SK-N-SH treated with all-trans-retinoic acid at 6 μM for 48 hours (cell line): ENCODE data around the gene ANKS1A.

Source experiments
- ATAC-seq: fragments of 200-7000 bp; cut with Tn5 transposase; 3 replicates; pipeline ENCODE4 v1.9.1; 2020; ENCODE audit warnings: mild to moderate bottlenecking, moderate library complexity
- ARNTL ChIP-seq: fragments of 450-650 bp; formaldehyde crosslinking; IDR thresholded peaks from 2 replicates; pipeline ENCODE4 v1.5.0; 2020; ENCODE audit warnings: low read depth, mild to moderate bottlenecking, moderate library complexity, borderline replicate concordance
- BACH2 ChIP-seq: fragments of 250-450 bp; sonication (Bioruptor Pico); IDR thresholded peaks from 2 replicates; pipeline ENCODE4 v1.9.0; 2021; ENCODE audit warnings: mild to moderate bottlenecking, borderline replicate concordance
- CSDC2 ChIP-seq: fragments of 250-450 bp; sonication (Bioruptor Pico); IDR thresholded peaks from 2 replicates; pipeline ENCODE4 v1.5.0; 2020; ENCODE audit warnings: mild to moderate bottlenecking, moderate library complexity
- CSRNP3 ChIP-seq: fragments of 250-450 bp; sonication (Bioruptor Pico); IDR thresholded peaks from 2 replicates; pipeline ENCODE4 v1.5.1; 2021; ENCODE audit warnings: mild to moderate bottlenecking, moderate library complexity
- ESRRG ChIP-seq: fragments of 250-450 bp; sonication (Bioruptor Pico); IDR thresholded peaks from 2 replicates; pipeline ENCODE4 v1.6.1; 2021; ENCODE audit warnings: mild to moderate bottlenecking
- ISL1 ChIP-seq: fragments of 250-450 bp; sonication (Bioruptor Pico); IDR thresholded peaks from 2 replicates; pipeline ENCODE4 v2.1.2; 2022; ENCODE audit warnings: mild to moderate bottlenecking, moderate library complexity
- OSR1 ChIP-seq: fragments of 250-450 bp; sonication (Bioruptor Pico); IDR thresholded peaks from 2 replicates; pipeline ENCODE4 v1.8.0; 2022; ENCODE audit warnings: moderate library complexity, mild to moderate bottlenecking, inconsistent platforms
- PATZ1 ChIP-seq: fragments of 250-450 bp; sonication (Bioruptor Pico); IDR thresholded peaks from 2 replicates; pipeline ENCODE4 v1.8.0; 2020; ENCODE audit warnings: mild to moderate bottlenecking, moderate library complexity, borderline replicate concordance
- PPARA ChIP-seq: fragments of 250-450 bp; sonication (Bioruptor Pico); IDR thresholded peaks from 2 replicates; pipeline ENCODE4 v1.5.0; 2020; ENCODE audit warnings: mild to moderate bottlenecking, borderline replicate concordance
- RARB ChIP-seq: fragments of 250-450 bp; sonication (Bioruptor Pico); IDR thresholded peaks from 2 replicates; pipeline ENCODE4 v1.8.0; 2021; ENCODE audit warnings: mild to moderate bottlenecking, moderate library complexity
- SNAI2 ChIP-seq: fragments of 250-450 bp; sonication (Bioruptor Pico); IDR thresholded peaks from 2 replicates; pipeline ENCODE4 v1.5.0; 2020; ENCODE audit warnings: mild to moderate bottlenecking, moderate library complexity
- TCF4 ChIP-seq: fragments of 250-450 bp; sonication (Bioruptor Pico); IDR thresholded peaks from 2 replicates; pipeline ENCODE4 v1.8.0; 2021; ENCODE audit warnings: mild to moderate bottlenecking, moderate library complexity, borderline replicate concordance
- ZC3H10 ChIP-seq: fragments of 250-450 bp; sonication (Bioruptor Pico); IDR thresholded peaks from 2 replicates; pipeline ENCODE4 v1.5.1; 2021; ENCODE audit warnings: mild to moderate bottlenecking, moderate library complexity
- ZFP30 ChIP-seq: fragments of 450-650 bp; formaldehyde crosslinking; IDR thresholded peaks from 2 replicates; pipeline ENCODE4 v1.5.0; 2022; ENCODE audit warnings: mild to moderate bottlenecking, moderate library complexity
- ZNF565 ChIP-seq: fragments of 450-650 bp; formaldehyde crosslinking; conservative IDR thresholded peaks from 2 replicates; pipeline ENCODE4 v1.5.0; 2020; ENCODE audit warnings: low read depth, mild to moderate bottlenecking, moderate library complexity
- ZNF70 ChIP-seq: fragments of 450-650 bp; formaldehyde crosslinking; IDR thresholded peaks from 2 replicates; pipeline ENCODE4 v1.5.0; 2020; ENCODE audit warnings: mild to moderate bottlenecking, moderate library complexity
- ZNF8 ChIP-seq: fragments of 450-650 bp; formaldehyde crosslinking; IDR thresholded peaks from 2 replicates; pipeline ENCODE4 v1.5.0; 2020; ENCODE audit warnings: mild to moderate bottlenecking, moderate library complexity
- TF ChIP-seq, protein P1 (sequence below): fragments of 250-450 bp; sonication (Bioruptor Pico); IDR thresholded peaks from 2 replicates; pipeline ENCODE4 v1.8.0; 2021; ENCODE audit warnings: low read depth, mild to moderate bottlenecking, moderate library complexity, borderline replicate concordance
- TF ChIP-seq, protein P2 (sequence below): fragments of 250-450 bp; sonication (Bioruptor Pico); IDR thresholded peaks from 2 replicates; pipeline ENCODE4 v1.5.1; 2020; ENCODE audit warnings: low read depth, mild to moderate bottlenecking, moderate library complexity

The ANKS1A gene

GRCh38 chr6:35021004-35021403 lies 131.9 kb downstream of the ANKS1A start:
- TF ChIP-seq SNAI2 (CRISPR knock-in tag), result no peak
- TF ChIP-seq CSRNP3 (CRISPR knock-in tag), result no peak
- TF ChIP-seq, protein P1, sequence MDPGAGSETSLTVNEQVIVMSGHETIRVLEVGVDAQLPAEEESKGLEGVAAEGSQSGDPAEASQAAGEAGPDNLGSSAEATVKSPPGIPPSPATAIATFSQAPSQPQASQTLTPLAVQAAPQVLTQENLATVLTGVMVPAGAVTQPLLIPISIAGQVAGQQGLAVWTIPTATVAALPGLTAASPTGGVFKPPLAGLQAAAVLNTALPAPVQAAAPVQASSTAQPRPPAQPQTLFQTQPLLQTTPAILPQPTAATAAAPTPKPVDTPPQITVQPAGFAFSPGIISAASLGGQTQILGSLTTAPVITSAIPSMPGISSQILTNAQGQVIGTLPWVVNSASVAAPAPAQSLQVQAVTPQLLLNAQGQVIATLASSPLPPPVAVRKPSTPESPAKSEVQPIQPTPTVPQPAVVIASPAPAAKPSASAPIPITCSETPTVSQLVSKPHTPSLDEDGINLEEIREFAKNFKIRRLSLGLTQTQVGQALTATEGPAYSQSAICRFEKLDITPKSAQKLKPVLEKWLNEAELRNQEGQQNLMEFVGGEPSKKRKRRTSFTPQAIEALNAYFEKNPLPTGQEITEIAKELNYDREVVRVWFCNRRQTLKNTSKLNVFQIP (CRISPR knock-in tag), result no peak
- TF ChIP-seq ZC3H10 (CRISPR knock-in tag), result no peak
- no peak for TF ChIP-seq PPARA (CRISPR knock-in tag)
- TF ChIP-seq ZNF565, result no peak
- no peak for TF ChIP-seq ESRRG (CRISPR knock-in tag)
- TF ChIP-seq ZNF70 (CRISPR knock-in tag), result no peak
- TF ChIP-seq ISL1, result no peak
- no peak for TF ChIP-seq OSR1
- TF ChIP-seq ZFP30 (CRISPR knock-in tag), result no peak
- TF ChIP-seq PATZ1 (CRISPR knock-in tag), result no peak
- TF ChIP-seq CSDC2 (CRISPR knock-in tag), result no peak
- no peak for TF ChIP-seq RARB
- no peak for TF ChIP-seq BACH2 (CRISPR knock-in tag)
- TF ChIP-seq, protein P2, sequence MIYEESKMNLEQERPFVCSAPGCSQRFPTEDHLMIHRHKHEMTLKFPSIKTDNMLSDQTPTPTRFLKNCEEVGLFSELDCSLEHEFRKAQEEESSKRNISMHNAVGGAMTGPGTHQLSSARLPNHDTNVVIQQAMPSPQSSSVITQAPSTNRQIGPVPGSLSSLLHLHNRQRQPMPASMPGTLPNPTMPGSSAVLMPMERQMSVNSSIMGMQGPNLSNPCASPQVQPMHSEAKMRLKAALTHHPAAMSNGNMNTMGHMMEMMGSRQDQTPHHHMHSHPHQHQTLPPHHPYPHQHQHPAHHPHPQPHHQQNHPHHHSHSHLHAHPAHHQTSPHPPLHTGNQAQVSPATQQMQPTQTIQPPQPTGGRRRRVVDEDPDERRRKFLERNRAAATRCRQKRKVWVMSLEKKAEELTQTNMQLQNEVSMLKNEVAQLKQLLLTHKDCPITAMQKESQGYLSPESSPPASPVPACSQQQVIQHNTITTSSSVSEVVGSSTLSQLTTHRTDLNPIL (CRISPR knock-in tag), result no peak
- no peak for TF ChIP-seq ZNF8 (CRISPR knock-in tag)
- no peak for ATAC-seq

- ATAC-seq, result no peak
- TF ChIP-seq OSR1, result no peak
- TF ChIP-seq ARNTL (CRISPR knock-in tag), result no peak
- TF ChIP-seq ZNF70 (CRISPR knock-in tag), result no peak
- TF ChIP-seq ZNF565, result no peak
- no peak for TF ChIP-seq TCF4 (CRISPR knock-in tag)
- TF ChIP-seq, protein P2 (CRISPR knock-in tag), result no peak
- no peak for TF ChIP-seq ESRRG (CRISPR knock-in tag)
Measured at GRCh38 chr6:35023091-35024000, 134.3 kb downstream of the ANKS1A start.

DNA sequence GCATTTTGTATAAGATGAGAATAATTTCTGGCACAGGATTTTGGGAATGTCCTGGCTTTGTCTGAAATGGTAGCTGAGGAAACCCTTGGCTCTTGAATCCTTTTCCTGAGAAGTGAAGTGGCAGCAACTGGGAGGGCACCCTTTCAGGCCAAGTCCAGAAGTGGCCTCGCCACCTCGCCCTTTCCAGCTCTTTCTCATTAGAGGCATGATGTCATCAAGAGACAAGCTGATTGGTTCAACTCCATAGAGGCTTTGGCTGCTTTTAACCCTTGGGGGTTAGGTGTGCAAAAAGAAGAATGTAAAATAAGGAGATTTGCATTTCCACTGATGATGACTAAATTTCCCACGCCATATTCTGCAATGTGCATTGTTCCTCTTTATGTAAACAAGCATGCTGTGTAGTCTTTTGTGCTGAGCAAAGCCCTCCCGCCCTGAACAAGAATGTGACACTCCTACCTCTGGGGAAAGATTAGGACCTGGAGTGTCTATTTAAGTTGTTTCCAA lies 135.5 kb downstream of the ANKS1A start:
- TF ChIP-seq ZNF565, result no peak
- TF ChIP-seq, protein P2 (CRISPR knock-in tag), result peak; percentile 25; the same call in 1 of the 2 replicates
- ATAC-seq, result peak; percentile 60
